Measurements from ENCODE around the gene PPP4R1. TPM values are rescaled to one million over a fixed set of nuclear protein-coding genes. Genes with fewer than 3 reads are reported as not detected.

The PPP4R1 gene
- 40.3 to 49.9 TPM (median 41.6 TPM) in 5 replicates for total RNA-seq (2022; extraction: Qiagen RNA extraction; ENCODE audit: low read depth)

GRCh38 chr18:9614401-9615279 lies at the start of gene PPP4R1:
TSS of gene PPP4R1 (minus strand) at chr18:9614559. CDS start at chr18:9614484, 75 bp downstream.

Other genes starting within 250 kb of the PPP4R1 start
- 25.3 to 29.3 TPM (median 28.4 TPM) in 5 replicates for gene RALBP1, start 139.0 kb downstream of the PPP4R1 start, total RNA-seq (2022; extraction: Qiagen RNA extraction; ENCODE audit: low read depth)
- 24.5 to 39.1 TPM (median 32.3 TPM) in 5 replicates for gene RAB31, start 93.7 kb upstream of the PPP4R1 start, total RNA-seq (2022; extraction: Qiagen RNA extraction; ENCODE audit: low read depth)

Data from A549 treated with CpdA at 1 μM for 4 hours (cell line).